ENCODE results near the gene CTCF.
A peak's percentile ranks its signal among the peaks of the same experiment; 100 is the strongest.

CTCF gene

GRCh38 chr16:67535201-67535600, 27.1 kb upstream of the CTCF start:
- DNase-seq (ENCODE audit: low read depth): no peak

GRCh38 chr16:67537270-67537635, 25.1 kb upstream of the CTCF start:
- no peak for DNase-seq (ENCODE audit: low read depth)

GRCh38 chr16:67537636-67538591, 24.4 kb upstream of the CTCF start:
- peak; percentile 47 for DNase-seq (ENCODE audit: low read depth)

GRCh38 chr16:67538666-67539101, 23.6 kb upstream of the CTCF start:
- DNase-seq (ENCODE audit: low read depth): no peak

GRCh38 chr16:67539271-67539670, 23.1 kb upstream of the CTCF start:
- DNase-seq (ENCODE audit: low read depth): no peak

- DNase-seq (ENCODE audit: low read depth): no peak
These were observed 22.4 kb upstream of the CTCF start for GRCh38 chr16:67539691-67540635.

GRCh38 chr16:67540756-67541155, 21.6 kb upstream of the CTCF start:
- no peak for DNase-seq (ENCODE audit: low read depth)

GRCh38 chr16:67541391-67542263, 20.7 kb upstream of the CTCF start:
- DNase-seq (ENCODE audit: low read depth): no peak

- DNase-seq (ENCODE audit: low read depth): peak; percentile 54
These were observed 19.9 kb upstream of the CTCF start for GRCh38 chr16:67542464-67542863.

- no peak for DNase-seq (ENCODE audit: low read depth)
These were observed 19.3 kb upstream of the CTCF start for GRCh38 chr16:67543036-67543435.

GRCh38 chr16:67543582-67543981, 18.7 kb upstream of the CTCF start:
- no peak for DNase-seq (ENCODE audit: low read depth)

GRCh38 chr16:67544329-67544841, 17.9 kb upstream of the CTCF start:
- no peak for DNase-seq (ENCODE audit: low read depth)

GRCh38 chr16:67544844-67545664, 17.3 kb upstream of the CTCF start:
- DNase-seq (ENCODE audit: low read depth): no peak

- DNase-seq (ENCODE audit: low read depth): no peak
These were observed 16.7 kb upstream of the CTCF start for GRCh38 chr16:67545665-67546024.

- DNase-seq (ENCODE audit: low read depth): no peak
These were observed 16.2 kb upstream of the CTCF start for GRCh38 chr16:67546091-67546501.

GRCh38 chr16:67546761-67547422, 15.4 kb upstream of the CTCF start:
- peak; percentile 58 for DNase-seq (ENCODE audit: low read depth)

- DNase-seq (ENCODE audit: low read depth): no peak
These were observed 14.7 kb upstream of the CTCF start for GRCh38 chr16:67547423-67548264.

GRCh38 chr16:67548265-67549126, 13.8 kb upstream of the CTCF start:
- no peak for DNase-seq (ENCODE audit: low read depth)
